Measurements from ENCODE around the gene GARIN1A.
A peak's percentile ranks its signal among the peaks of the same experiment; 100 is the strongest.
"Not testable (repeated sequence)": the region's sequence is repeated elsewhere in the genome, so short reads cannot be mapped to it uniquely, and the experiment has no call there.

Gene GARIN1A

GRCh38 chr7:128683270-128683669 is 11.2 kb downstream of the GARIN1A start:
- DNase-seq (ENCODE audit: low read depth), result not testable (repeated sequence)

DNA sequence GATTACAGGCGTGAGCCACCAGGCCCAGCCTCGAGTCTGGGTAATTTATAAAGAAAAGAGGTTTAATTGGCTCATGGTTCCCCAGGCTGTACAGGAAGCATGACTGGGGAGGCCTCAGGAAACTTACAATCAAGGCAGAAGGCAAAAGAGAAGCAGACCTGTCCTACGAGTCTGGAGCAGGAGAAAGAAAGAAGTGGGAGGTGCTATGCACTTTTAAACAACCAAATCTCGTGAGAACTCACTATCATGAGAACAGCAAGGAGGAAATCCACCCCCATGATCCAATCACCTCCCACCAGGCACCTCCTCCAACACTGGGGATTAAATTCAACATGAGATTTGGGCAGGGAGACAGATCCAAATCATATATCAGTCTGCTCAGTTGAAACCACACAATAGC is 11.6 kb downstream of the GARIN1A start:
- not testable (repeated sequence) for DNase-seq (ENCODE audit: low read depth)

GRCh38 chr7:128687131-128687530 is 15.0 kb downstream of the GARIN1A start:
- no peak for DNase-seq (ENCODE audit: low read depth)

DNA sequence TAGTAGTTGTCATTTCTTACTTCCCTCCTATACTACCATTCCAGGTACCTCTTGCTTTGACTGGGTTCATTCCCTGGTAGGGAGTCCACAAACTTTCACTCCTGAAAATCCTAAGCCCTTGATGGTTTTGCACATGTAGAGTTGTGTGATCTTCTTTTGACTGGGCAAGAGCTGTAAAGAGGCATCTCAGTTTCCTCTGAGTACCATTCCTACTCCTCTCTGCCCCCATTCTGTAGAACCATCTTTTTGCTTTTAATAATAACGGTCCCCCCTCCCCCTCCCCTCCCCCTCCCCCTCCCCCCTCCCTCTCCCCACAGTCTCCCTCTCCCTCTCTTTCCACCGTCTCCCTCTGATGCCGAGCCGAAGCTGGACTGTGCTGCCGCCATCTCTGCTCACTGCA is 16.4 kb downstream of the GARIN1A start:
- DNase-seq (ENCODE audit: low read depth), result no peak

DNA sequence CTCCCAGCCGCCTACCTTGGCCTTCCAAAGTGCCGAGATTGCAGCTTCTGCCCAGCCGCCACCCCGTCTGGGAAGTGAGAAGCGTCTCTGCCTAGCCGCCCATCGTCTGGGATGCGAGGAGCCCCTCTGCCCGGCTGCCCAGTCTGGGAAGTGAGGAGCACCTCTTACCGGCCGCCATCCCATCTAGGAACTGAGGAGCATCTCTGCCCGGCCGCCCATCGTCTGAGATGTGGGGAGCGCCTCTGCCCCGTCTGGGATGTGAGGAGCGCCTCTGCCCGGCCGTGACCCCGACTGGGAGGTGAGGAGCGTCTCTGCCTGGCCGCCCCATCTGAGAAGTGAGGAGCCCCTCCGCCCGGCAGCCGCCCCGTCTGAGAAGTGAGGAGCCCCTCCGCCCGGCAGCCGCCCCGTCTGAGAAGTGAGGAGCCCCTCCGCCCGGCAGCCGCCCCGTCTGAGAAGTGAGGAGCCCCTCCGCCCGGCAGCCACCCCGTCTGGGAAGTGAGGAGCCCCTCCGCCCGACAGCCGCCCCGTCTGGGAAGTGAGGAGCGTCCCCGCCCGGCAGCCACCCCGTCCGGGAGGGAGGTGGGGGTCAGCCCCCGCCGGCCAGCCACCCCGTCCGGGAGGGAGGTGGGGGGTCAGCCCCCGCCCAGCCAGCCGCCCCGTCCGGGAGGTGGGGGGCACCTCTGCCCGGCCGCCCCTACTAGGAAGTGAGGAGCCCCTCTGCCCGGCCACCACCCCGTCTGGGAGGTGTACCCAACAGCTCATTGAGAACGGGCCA is 17.3 kb downstream of the GARIN1A start:
- DNase-seq (ENCODE audit: low read depth), result not testable (repeated sequence)

DNA sequence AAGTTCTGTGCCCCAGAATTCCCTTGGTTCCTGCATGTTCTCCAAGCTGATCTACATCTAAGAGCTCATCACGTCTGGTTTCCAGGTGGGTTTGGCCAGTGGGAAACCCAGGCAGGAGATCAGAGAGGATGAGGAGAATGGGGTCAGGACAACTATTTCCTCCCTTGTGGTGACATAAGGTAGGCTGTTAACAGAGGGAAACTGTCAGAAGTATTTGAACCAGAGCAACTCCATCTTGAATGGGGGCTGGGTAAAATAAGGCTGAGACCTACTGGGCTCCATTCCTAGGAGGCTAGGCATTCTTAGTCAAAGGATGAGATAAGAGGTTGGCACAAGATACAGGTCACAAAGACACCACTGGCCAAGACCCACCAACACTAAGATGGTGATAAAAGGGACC is 19.1 kb downstream of the GARIN1A start:
- no peak for DNase-seq (ENCODE audit: low read depth)

DNA sequence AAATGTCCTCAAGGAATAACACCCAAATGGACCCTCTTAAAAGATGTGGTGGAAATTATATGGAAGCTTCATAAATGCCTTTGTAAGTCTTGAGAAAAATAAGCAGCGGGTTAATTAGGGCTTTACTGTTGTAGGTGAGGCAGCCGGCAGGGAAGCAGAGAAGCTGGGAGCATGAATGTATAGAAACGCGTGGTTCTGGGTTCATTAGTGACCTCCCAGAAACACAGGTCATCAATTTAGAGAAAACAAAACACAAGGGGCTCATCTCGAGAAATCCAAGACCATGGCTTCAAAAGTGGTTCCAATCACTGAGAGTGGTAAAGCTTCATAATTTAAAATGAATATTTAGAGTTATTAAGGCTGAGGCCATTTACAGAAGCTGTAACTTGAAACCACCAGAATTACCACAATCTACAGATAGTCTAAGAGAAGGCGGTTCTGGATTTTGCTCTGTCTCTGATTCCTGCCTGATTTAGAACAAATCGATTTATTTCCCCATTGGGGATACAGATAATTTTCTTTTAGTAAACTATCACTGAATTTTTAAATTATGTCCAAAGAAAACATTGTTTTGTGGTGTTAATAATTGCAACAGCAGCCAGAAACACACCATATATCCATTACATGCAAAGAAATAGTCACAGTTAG is 20.7 kb downstream of the GARIN1A start:
- DNase-seq (ENCODE audit: low read depth), result no peak

DNA sequence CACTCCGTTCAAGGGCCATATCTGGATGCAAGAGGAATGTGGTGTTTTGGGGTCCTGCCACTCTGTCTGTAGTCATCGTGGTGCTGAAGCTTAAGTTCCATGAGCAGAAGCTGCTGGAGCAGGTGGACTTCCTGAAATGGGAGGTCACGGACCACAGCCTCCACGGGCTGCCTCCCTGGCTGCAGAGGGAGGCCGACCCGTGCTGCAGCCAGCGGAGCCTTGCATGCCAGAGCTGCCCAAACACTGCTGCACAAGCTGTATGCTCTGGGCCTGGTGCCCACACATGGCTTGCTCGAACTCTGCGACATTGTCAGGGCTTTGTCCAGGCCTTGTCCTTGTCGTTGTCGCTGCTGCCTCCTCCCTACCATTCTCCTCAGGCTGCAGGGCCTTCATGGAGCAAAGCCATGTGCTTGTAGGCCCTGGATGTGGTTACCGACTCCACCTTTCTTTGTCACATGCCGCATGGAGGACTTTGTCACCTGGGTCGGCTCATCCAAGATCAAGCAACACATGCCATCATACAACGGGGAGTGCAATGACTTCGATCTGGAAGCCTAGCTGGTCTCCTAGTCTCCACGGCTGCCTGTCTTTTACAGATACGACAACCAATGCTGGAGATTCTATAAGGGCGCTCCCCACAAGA is 21.4 kb downstream of the GARIN1A start:
- DNase-seq (ENCODE audit: low read depth), result no peak

DNA sequence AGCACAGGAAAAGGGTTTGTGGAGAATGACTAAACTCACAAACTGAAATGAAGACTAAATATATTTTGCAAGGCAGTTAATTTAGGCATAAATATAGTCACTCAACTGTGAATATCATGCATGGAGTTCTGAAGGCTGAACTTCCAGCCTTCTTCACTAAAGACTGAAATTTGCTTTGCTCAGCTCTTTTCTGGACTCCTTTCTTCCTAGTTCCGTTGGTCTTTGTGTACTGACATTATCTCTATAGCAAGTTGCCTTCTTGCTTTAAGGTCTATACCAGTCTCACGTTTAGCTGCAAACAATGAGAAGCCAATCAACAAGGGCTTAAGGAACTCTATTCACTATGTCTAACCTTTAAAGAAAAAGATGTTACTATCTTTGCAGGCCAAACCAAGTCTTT is 22.6 kb downstream of the GARIN1A start:
- no peak for DNase-seq (ENCODE audit: low read depth)

DNA sequence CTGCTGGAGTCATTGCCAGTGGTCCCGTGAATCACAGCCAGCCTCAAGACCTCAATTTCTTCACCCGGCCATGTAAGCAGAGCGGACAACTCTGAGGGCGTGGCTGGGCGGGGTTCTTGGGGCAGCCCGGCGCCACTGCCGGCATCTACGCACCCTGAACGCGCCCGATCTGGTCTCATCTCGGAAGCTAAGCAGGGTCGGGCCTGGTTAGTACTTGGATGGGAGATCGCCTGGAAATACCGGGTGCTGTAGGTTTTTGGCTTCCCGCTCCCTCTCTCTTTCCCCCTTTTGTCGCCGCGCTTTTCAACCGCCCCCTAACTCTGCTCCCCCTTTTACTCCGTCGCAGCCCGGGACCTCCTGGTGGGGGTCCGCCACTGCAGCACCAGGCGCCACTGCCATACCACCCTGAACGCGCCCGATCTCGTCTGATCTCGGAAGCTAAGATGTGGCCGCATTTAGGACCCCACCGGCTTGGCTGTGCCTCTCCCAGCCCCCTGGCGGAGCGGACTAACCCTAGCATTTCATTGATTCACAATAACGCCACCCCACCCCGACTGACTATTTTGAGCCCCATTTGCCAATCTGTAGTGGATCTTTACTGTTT is 25.3 kb downstream of the GARIN1A start:
- DNase-seq (ENCODE audit: low read depth), result peak; percentile 39

- DNase-seq (ENCODE audit: low read depth), result no peak
Observed at GRCh38 chr7:128699196-128699712, 27.2 kb downstream of the GARIN1A start.

DNA sequence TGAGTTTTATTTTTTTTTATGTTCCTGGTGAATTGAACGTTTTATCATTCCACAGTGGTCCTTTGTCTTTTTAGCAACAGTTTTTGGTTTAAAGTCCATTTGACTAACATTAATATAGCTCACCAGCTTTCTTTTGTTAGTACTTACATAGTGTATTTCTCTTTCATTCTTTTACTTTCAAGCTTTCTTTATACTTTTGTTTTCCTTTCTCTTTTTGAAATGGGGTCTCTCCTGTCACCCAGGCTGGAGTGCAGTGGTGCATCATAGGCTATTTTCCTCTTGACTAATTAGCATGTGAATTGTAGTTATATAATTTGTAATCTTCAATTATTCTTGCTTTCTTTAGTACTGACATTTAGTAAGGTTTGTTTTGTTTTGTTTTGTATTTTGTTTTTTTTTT is 27.8 kb downstream of the GARIN1A start:
- no peak for DNase-seq (ENCODE audit: low read depth)

GRCh38 chr7:128701062-128701785 is 29.1 kb downstream of the GARIN1A start:
- no peak for DNase-seq (ENCODE audit: low read depth)

DNA sequence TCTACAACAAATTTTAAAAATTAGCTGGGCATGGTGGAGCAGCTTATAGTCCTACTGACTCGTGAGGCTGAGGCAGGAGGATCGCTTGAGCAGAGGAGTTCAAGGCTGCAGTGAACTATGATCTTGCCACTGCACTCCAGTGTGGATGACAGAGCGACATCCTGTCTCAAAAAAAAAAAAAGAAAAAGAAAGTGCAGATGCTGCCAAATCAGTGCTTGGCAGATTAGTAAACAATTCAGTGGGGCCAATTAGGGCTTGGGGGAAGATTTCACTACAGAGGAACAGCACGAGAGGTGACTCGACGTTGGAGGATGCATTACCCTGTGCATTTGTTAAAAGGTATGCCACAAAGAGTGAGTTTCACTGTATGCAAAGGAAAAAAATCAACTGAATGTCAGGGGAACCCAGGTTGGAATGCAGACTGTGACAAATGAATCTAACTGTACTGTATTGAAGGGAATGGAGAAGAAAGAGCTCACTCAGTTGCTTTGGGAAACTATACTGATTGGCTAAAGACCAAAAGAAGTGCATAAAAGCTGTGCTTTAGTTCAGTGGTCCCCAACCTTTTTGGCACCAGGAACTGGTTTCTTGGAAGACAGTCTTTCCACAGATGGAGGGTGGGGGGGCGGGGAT is 31.6 kb downstream of the GARIN1A start:
- DNase-seq (ENCODE audit: low read depth), result no peak

- no peak for DNase-seq (ENCODE audit: low read depth)
Observed at GRCh38 chr7:128705891-128706333, 33.8 kb downstream of the GARIN1A start.

- no peak for DNase-seq (ENCODE audit: low read depth)
Observed at GRCh38 chr7:128707752-128708151, 35.7 kb downstream of the GARIN1A start.

GRCh38 chr7:128708235-128708634 is 36.1 kb downstream of the GARIN1A start:
- no peak for DNase-seq (ENCODE audit: low read depth)

DNA sequence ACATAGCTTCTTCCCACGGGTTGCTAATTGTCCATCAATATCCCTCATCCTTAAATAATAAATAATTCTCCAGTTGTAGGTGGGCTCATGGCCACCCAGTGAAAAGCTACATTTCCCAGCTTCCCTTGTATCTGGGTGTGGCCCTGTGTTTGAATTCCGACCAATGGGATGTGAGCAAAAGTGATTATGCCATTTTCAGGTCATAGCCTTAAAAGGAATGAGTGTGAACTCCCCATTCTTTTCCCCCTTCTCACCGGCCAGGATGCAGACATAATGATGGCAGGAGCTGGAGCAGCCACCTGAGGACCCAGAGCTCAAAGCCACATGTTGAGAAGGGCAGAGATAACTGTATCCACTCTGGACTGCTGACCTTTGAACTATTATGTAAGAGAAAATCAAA is 36.7 kb downstream of the GARIN1A start:
- no peak for DNase-seq (ENCODE audit: low read depth)

DNA sequence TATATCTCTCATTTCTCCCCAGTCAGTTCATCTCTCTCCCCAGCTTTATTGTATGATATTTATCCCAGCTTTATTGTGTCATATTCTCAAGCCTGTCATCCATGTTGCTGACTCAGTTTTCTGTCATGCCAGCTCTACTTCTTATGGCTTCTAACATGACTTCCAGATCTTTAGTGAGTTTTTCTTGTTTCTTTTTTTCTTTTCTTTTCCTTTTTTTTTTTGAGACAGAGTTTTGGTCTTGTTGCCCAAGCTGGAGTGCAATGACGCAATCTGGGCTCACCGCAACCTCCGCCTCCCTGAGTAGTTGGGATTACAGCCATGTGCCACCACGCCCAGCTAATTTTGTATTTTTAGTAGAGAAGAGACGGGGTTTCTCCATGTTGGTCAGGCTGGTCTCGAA is 38.4 kb downstream of the GARIN1A start:
- DNase-seq (ENCODE audit: low read depth), result no peak

DNA sequence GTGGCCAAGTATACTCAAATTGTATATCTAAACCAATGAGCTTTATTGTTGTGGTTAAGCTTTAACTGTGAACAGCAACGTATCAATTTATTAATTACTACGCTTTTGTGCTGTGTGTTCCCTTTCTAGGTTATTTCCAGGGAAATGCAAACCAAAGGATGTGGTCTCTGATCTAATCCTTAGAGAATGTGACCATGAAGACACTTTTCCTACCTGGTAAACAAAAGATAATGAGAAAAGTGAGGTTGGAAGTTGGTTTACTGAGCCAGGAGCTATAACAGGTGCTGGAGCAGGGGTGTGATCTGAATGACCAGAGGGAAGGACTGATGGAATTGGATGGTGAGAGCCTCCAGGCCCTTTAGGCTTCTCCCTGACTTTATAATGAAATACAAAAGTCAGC is 41.7 kb downstream of the GARIN1A start:
- no peak for DNase-seq (ENCODE audit: low read depth)

All from activated T-cell treated with anti-CD3 and anti-CD28 coated beads for 24 hours (primary cell).